ENCODE measurements around the gene CNGA3. TPM values are rescaled to one million over a fixed set of nuclear protein-coding genes. Genes with fewer than 3 reads are reported as not detected.

Gene CNGA3
- total and polyA plus RNA-seq, 10 of the 15 experiments (the other 5 are each of a cell fraction or from before 2014, with no cell fraction given): not detected

- intact Hi-C loops (cut with micrococcal nuclease; ENCODE audit: unreplicated experiment) (no loop called here), in situ Hi-C loops (cut with MboI) (loop anchor here (10.0 kb wide), 1 partner anchor 104 kb away; no protein-coding TSS in a partner anchor)
- WGBS (ENCODE audit: insufficient coverage, insufficient replicate concordance, low lambda C conversion rate, missing lambda C conversion rate): 10% methylated on average over 6 of the region's 6 CpGs
- Histone ChIP-seq H3K4me1 (ENCODE audit: control insufficient read depth, insufficient read depth, low read length) (no peaks in the 10 kb centered on the region), H3K9me3 (replicated peaks; ENCODE audit: control insufficient read depth, insufficient read depth, low read length) (no peaks in the 10 kb centered on the region), H3K4me2 (ENCODE audit: control insufficient read depth, insufficient read depth) (no peak overlapping the region), H3K79me2 (ENCODE audit: control insufficient read depth, insufficient read depth, low read length) (no peaks in the 10 kb centered on the region), H4K20me1 (ENCODE audit: control insufficient read depth, insufficient read depth) (no peaks in the 10 kb centered on the region), H3K36me3 (ENCODE audit: control insufficient read depth in 2 of 2, insufficient read depth in 2 of 2, low read length in 1 of 2) (no peaks in the 10 kb centered on the region), H2AFZ (ENCODE audit: control insufficient read depth, low read depth, low read length) (no peak overlapping the region), H3K9ac (ENCODE audit: control insufficient read depth, insufficient read depth, low read length) (no peak overlapping the region), H3K27me3 (replicated peaks in 1 of 2; ENCODE audit: control insufficient read depth in 2 of 2, insufficient read depth in 2 of 2, low read length in 1 of 2) (peaks cover 0 to 4% of the 10 kb centered on the region in 2 experiments; a peak in 3 of 4 replicates), H3K27ac (ENCODE audit: control insufficient read depth, insufficient read depth) (no peak overlapping the region), H3K4me3 (no peak overlapping the region)
- BruUV-seq (replicated peaks): no TSS peak
- FAIRE-seq (no peak), ATAC-seq (no peak), DNase-seq (ENCODE audit: low read depth, low spot score) (no peak)
- ChIA-PET CTCF (no interaction called here), SMC1A (ENCODE audit: uncharacterized antibody, unreplicated experiment) (no interaction called here), RAD21 (ENCODE audit: unreplicated experiment) (no interaction called here), POLR2A (no interaction called here)
- TF ChIP-seq USF1 (IDR thresholded peaks at IDR 0.05; ENCODE audit: borderline replicate concordance, extremely low read length, insufficient read depth, low read depth, low read length) (no peak), SMAD1 (IDR thresholded peaks at IDR 0.05; ENCODE audit: low read depth, partially characterized antibody) (no peak), KAT2A (conservative IDR thresholded peaks at IDR 0.05; ENCODE audit: control insufficient read depth, low read depth, low read length) (no peak), STAT1 (conservative IDR thresholded peaks at IDR 0.05) (no peak), FOS (IDR thresholded peaks at IDR 0.05; ENCODE audit: borderline replicate concordance, extremely low read depth, insufficient read length) (no peak)
Measured at GRCh38 chr2:98298683-98299164, 47.5 kb upstream of the CNGA3 start.

GRCh38 chr2:98299211-98299905, 46.9 kb upstream of the CNGA3 start:
- Histone ChIP-seq H3K27me3 (replicated peaks in 1 of 2; ENCODE audit: control insufficient read depth in 2 of 2, insufficient read depth in 2 of 2, low read length in 1 of 2) (peaks cover 0 to 4% of the 10 kb centered on the region in 2 experiments; a peak in 3 of 4 replicates), H3K9me3 (replicated peaks; ENCODE audit: control insufficient read depth, insufficient read depth, low read length) (no peaks in the 10 kb centered on the region), H3K79me2 (ENCODE audit: control insufficient read depth, insufficient read depth, low read length) (no peaks in the 10 kb centered on the region), H3K4me2 (ENCODE audit: control insufficient read depth, insufficient read depth) (no peak overlapping the region), H3K4me1 (ENCODE audit: control insufficient read depth, insufficient read depth, low read length) (no peaks in the 10 kb centered on the region), H3K27ac (ENCODE audit: control insufficient read depth, insufficient read depth) (no peak overlapping the region), H3K4me3 (no peak overlapping the region), H2AFZ (ENCODE audit: control insufficient read depth, low read depth, low read length) (no peak overlapping the region), H3K36me3 (ENCODE audit: control insufficient read depth in 2 of 2, insufficient read depth in 2 of 2, low read length in 1 of 2) (no peaks in the 10 kb centered on the region), H4K20me1 (ENCODE audit: control insufficient read depth, insufficient read depth) (no peaks in the 10 kb centered on the region), H3K9ac (ENCODE audit: control insufficient read depth, insufficient read depth, low read length) (no peak overlapping the region)
- intact Hi-C loops (cut with micrococcal nuclease; ENCODE audit: unreplicated experiment) (no loop called here), in situ Hi-C loops (cut with MboI) (loop anchor here (10.0 kb wide), 1 partner anchor 105 kb away; no protein-coding TSS in a partner anchor)
- FAIRE-seq (no peak), DNase-seq (ENCODE audit: low read depth, low spot score) (no peak), ATAC-seq (no peak)
- BruUV-seq (replicated peaks): no TSS peak
- CTCF ChIA-PET: no interaction called here
- RAD21 ChIA-PET (ENCODE audit: unreplicated experiment): no interaction called here
- WGBS (ENCODE audit: insufficient coverage, insufficient replicate concordance, low lambda C conversion rate, missing lambda C conversion rate): 43% methylated on average over 8 of the region's 8 CpGs
- POLR2A ChIA-PET: no interaction called here
- no peak for TF ChIP-seq ZZZ3 (IDR thresholded peaks at IDR 0.05; ENCODE audit: control insufficient read depth, insufficient read length, low read depth)
- SMC1A ChIA-PET (ENCODE audit: uncharacterized antibody, unreplicated experiment): no interaction called here
